ENCODE data around the gene TSNAX. TPM values are rescaled to one million over a fixed set of nuclear protein-coding genes. Genes with fewer than 3 reads are reported as not detected.

Gene TSNAX
- polyA plus RNA-seq, 2 donors, result 5.8 to 15.9 TPM

DNA sequence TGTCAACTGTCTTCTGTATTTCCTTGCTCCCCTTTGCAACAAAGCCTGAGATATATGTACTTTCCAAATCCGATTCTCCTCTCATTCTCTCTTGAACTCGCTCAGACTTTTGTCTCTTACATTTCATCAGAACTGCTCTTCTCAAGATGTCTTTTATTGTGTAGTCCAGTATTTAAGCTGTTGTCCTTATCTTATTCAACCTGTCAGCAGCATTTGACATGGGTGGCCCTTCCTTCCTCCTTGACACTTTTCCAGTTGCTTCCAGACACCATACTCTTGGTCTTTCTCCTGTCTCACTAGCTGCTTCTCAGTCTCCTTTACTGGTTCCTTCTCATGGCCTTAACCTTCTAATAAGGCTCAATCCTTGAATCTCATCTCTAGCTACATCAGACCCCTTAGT lies 47.0 kb downstream of the TSNAX start:
- no peaks in the 10 kb centered on the region for H3K36me3 ChIP-seq (ENCODE audit: control insufficient read depth in 2 of 2, insufficient read depth in 2 of 2, low read length in 1 of 2)
- no peak overlapping the region for H3K4me3 ChIP-seq (ENCODE audit: low read depth in 1 of 2, low read length in 2 of 2)
- no peaks in the 10 kb centered on the region for H3K9me3 ChIP-seq (ENCODE audit: control insufficient read depth in 2 of 2, insufficient read depth in 1 of 2, low read depth in 1 of 2, low read length in 1 of 2)
- H3K27ac ChIP-seq (ENCODE audit: low read depth in 2 of 2, low read length in 1 of 2), result no peak overlapping the region
- no peaks in the 10 kb centered on the region for H3K27me3 ChIP-seq (ENCODE audit: control insufficient read depth in 1 of 2, insufficient read depth in 2 of 2, low read length in 2 of 2)
- H3K4me1 ChIP-seq (ENCODE audit: control insufficient read depth in 2 of 2, insufficient read depth in 2 of 2, low read length in 1 of 2), result no peaks in the 10 kb centered on the region
- WGBS, 2 donors, result 88 to 89% methylated on average over 2 of the region's 2 CpGs

GRCh38 chr1:231576804-231577718 lies 48.6 kb downstream of the TSNAX start:
- no peak overlapping the region for H3K4me3 ChIP-seq (ENCODE audit: low read depth in 1 of 2, low read length in 2 of 2)
- no peaks in the 10 kb centered on the region for H3K4me1 ChIP-seq (ENCODE audit: control insufficient read depth in 2 of 2, insufficient read depth in 2 of 2, low read length in 1 of 2)
- no peaks in the 10 kb centered on the region for H3K27me3 ChIP-seq (ENCODE audit: control insufficient read depth in 1 of 2, insufficient read depth in 2 of 2, low read length in 2 of 2)
- 83 to 89% methylated on average over 11 of the region's 11 CpGs for WGBS, 2 donors
- H3K36me3 ChIP-seq (ENCODE audit: control insufficient read depth in 2 of 2, insufficient read depth in 2 of 2, low read length in 1 of 2), result no peaks in the 10 kb centered on the region
- no peaks in the 10 kb centered on the region for H3K9me3 ChIP-seq (ENCODE audit: control insufficient read depth in 2 of 2, insufficient read depth in 1 of 2, low read depth in 1 of 2, low read length in 1 of 2)
- H3K27ac ChIP-seq (ENCODE audit: low read depth in 2 of 2, low read length in 1 of 2), result no peak overlapping the region

DNA sequence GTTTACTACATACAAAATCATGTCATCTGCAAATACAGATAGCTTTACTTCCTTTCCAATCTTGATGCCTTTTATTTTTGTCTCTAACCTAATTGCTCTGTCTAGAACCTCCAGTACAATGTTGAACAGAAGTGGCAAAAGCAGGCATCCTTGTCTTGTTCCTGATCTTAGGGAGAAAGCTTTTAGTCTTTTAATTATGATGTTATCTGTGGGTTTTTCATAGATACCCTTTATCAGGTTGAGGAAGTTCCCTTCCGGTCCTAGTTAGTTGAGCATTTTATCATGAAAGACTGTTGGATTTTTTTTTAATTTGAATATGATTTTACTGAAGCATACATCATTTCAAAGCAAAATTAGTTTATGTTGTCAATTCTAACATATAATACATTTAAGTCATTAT lies 52.4 kb downstream of the TSNAX start:
- no peaks in the 10 kb centered on the region for H3K9me3 ChIP-seq (ENCODE audit: control insufficient read depth in 2 of 2, insufficient read depth in 1 of 2, low read depth in 1 of 2, low read length in 1 of 2)
- 84 to 87% methylated on average over 1 of the region's 1 CpG for WGBS, 2 donors
- H3K4me1 ChIP-seq (ENCODE audit: control insufficient read depth in 2 of 2, insufficient read depth in 2 of 2, low read length in 1 of 2), result no peaks in the 10 kb centered on the region
- no peaks in the 10 kb centered on the region for H3K36me3 ChIP-seq (ENCODE audit: control insufficient read depth in 2 of 2, insufficient read depth in 2 of 2, low read length in 1 of 2)
- no peak overlapping the region for H3K4me3 ChIP-seq (ENCODE audit: low read depth in 1 of 2, low read length in 2 of 2)
- no peaks in the 10 kb centered on the region for H3K27me3 ChIP-seq (ENCODE audit: control insufficient read depth in 1 of 2, insufficient read depth in 2 of 2, low read length in 2 of 2)
- H3K27ac ChIP-seq (ENCODE audit: low read depth in 2 of 2, low read length in 1 of 2), result no peak overlapping the region

GRCh38 chr1:231581859-231582258 lies 53.4 kb downstream of the TSNAX start:
- 67 to 72% methylated on average over 2 of the region's 2 CpGs for WGBS, 2 donors
- no peaks in the 10 kb centered on the region for H3K27me3 ChIP-seq (ENCODE audit: control insufficient read depth in 1 of 2, insufficient read depth in 2 of 2, low read length in 2 of 2)
- H3K36me3 ChIP-seq (ENCODE audit: control insufficient read depth in 2 of 2, insufficient read depth in 2 of 2, low read length in 1 of 2), result no peaks in the 10 kb centered on the region
- H3K4me1 ChIP-seq (ENCODE audit: control insufficient read depth in 2 of 2, insufficient read depth in 2 of 2, low read length in 1 of 2), result no peaks in the 10 kb centered on the region
- H3K27ac ChIP-seq (ENCODE audit: low read depth in 2 of 2, low read length in 1 of 2), result no peak overlapping the region
- H3K4me3 ChIP-seq (ENCODE audit: low read depth in 1 of 2, low read length in 2 of 2), result no peak overlapping the region
- H3K9me3 ChIP-seq (ENCODE audit: control insufficient read depth in 2 of 2, insufficient read depth in 1 of 2, low read depth in 1 of 2, low read length in 1 of 2), result no peaks in the 10 kb centered on the region

DNA sequence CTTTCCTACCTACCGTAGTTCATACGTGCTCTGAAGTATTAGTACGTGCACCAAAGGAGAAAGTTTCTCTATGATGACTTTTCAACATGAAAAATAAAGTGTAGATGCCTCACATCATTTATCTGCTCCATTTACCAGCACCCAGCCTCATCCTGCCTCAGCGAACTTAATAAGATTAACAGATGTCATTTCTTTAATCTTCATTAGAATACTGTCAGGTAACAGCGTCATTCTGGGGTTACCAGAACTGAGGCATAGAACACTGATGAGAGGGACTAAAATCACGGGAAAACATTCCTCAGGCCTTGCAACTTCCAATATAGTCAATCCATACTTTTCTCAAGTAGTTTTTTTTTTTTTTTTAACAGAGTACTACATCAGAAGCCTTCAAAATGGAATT lies 54.9 kb downstream of the TSNAX start:
- 89% methylated on average over 6 of the region's 6 CpGs for WGBS, 2 donors

DNA sequence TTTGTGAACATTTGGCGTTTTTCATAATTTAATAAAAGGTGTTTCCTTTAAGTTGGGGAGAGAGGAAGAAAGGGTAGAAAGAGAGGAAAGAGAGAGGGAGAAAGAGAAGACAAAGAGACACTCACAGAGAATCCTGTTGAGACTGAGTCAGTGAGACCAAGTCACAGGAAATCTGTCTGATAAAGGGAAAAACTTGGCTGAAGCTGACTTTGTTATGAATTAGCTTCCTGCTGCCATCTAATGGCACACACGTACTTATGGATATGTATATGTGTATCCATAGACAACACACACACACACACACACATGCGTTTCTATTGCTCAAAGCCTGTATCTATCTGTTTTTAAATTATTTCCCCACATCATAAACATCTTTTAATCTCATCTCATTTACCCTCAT lies 55.6 kb downstream of the TSNAX start:
- no peaks in the 10 kb centered on the region for H3K4me1 ChIP-seq (ENCODE audit: control insufficient read depth in 2 of 2, insufficient read depth in 2 of 2, low read length in 1 of 2)
- no peak overlapping the region for H3K4me3 ChIP-seq (ENCODE audit: low read depth in 1 of 2, low read length in 2 of 2)

More for the DNA sequence above, 54.9 kb downstream of the TSNAX start:
- Histone ChIP-seq H3K4me3 (ENCODE audit: low read depth in 1 of 2, low read length in 2 of 2) (no peak overlapping the region), H3K27ac (ENCODE audit: low read depth in 2 of 2, low read length in 1 of 2) (no peak overlapping the region), H3K9me3 (ENCODE audit: control insufficient read depth in 2 of 2, insufficient read depth in 1 of 2, low read depth in 1 of 2, low read length in 1 of 2) (no peaks in the 10 kb centered on the region), H3K4me1 (ENCODE audit: control insufficient read depth in 2 of 2, insufficient read depth in 2 of 2, low read length in 1 of 2) (no peaks in the 10 kb centered on the region), H3K36me3 (ENCODE audit: control insufficient read depth in 2 of 2, insufficient read depth in 2 of 2, low read length in 1 of 2) (no peaks in the 10 kb centered on the region), H3K27me3 (ENCODE audit: control insufficient read depth in 1 of 2, insufficient read depth in 2 of 2, low read length in 2 of 2) (no peaks in the 10 kb centered on the region)

GRCh38 chr1:231584921-231585320 lies 56.5 kb downstream of the TSNAX start:
- H3K4me3 ChIP-seq (ENCODE audit: low read depth in 1 of 2, low read length in 2 of 2), result no peak overlapping the region
- H3K4me1 ChIP-seq (ENCODE audit: control insufficient read depth in 2 of 2, insufficient read depth in 2 of 2, low read length in 1 of 2), result no peaks in the 10 kb centered on the region
- no peaks in the 10 kb centered on the region for H3K36me3 ChIP-seq (ENCODE audit: control insufficient read depth in 2 of 2, insufficient read depth in 2 of 2, low read length in 1 of 2)
- WGBS, 2 donors, result 79 to 86% methylated on average over 5 of the region's 5 CpGs
- no peak overlapping the region for H3K27ac ChIP-seq (ENCODE audit: low read depth in 2 of 2, low read length in 1 of 2)
- no peaks in the 10 kb centered on the region for H3K9me3 ChIP-seq (ENCODE audit: control insufficient read depth in 2 of 2, insufficient read depth in 1 of 2, low read depth in 1 of 2, low read length in 1 of 2)
- no peaks in the 10 kb centered on the region for H3K27me3 ChIP-seq (ENCODE audit: control insufficient read depth in 1 of 2, insufficient read depth in 2 of 2, low read length in 2 of 2)

More for the DNA sequence above, 55.6 kb downstream of the TSNAX start:
- Histone ChIP-seq H3K36me3 (ENCODE audit: control insufficient read depth in 2 of 2, insufficient read depth in 2 of 2, low read length in 1 of 2) (no peaks in the 10 kb centered on the region), H3K27ac (ENCODE audit: low read depth in 2 of 2, low read length in 1 of 2) (no peak overlapping the region), H3K27me3 (ENCODE audit: control insufficient read depth in 1 of 2, insufficient read depth in 2 of 2, low read length in 2 of 2) (no peaks in the 10 kb centered on the region), H3K9me3 (ENCODE audit: control insufficient read depth in 2 of 2, insufficient read depth in 1 of 2, low read depth in 1 of 2, low read length in 1 of 2) (no peaks in the 10 kb centered on the region)
- 46 to 50% methylated on average over 3 of the region's 3 CpGs for WGBS, 2 donors

DNA sequence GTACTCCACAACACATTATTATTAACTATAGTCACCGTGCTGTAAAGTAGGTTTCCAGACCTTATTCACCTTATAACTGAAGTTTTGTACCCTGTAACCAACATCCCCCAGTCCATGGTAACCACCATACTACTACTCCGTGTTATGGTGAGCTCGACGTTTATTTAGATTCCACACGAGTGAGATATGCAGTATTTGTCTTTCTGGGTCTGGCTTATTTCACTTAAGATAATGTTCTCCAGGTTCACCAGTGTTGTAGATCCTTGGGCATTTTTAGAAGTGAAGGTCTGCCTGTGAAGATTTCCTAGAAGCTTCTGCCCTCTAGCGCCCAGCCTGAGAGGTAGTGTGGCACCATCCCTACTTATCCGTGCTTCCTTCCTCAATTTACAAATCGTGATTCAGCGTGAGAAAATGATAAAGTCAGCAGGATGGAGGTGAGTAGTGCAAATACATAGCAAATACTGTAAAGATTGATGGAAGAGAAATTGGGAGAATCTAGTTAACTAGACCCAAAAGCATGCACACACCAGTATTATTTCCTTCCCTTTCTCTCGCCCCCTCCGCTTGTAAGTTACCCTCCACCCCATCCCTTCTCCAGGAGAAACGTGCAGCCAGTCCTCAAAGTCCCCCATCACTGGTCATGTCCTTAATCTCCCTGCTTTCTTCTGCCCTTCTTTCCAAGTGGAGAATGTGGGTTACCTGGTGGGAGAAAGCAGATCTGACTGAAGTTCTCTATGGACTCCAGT lies 62.2 kb downstream of the TSNAX start:
- no peaks in the 10 kb centered on the region for H3K27me3 ChIP-seq (ENCODE audit: control insufficient read depth in 1 of 2, insufficient read depth in 2 of 2, low read length in 2 of 2)
- no peaks in the 10 kb centered on the region for H3K4me1 ChIP-seq (ENCODE audit: control insufficient read depth in 2 of 2, insufficient read depth in 2 of 2, low read length in 1 of 2)
- 24 to 25% methylated on average over 12 of the region's 12 CpGs for WGBS, 2 donors
- no peaks in the 10 kb centered on the region for H3K9me3 ChIP-seq (ENCODE audit: control insufficient read depth in 2 of 2, insufficient read depth in 1 of 2, low read depth in 1 of 2, low read length in 1 of 2)
- H3K36me3 ChIP-seq (ENCODE audit: control insufficient read depth in 2 of 2, insufficient read depth in 2 of 2, low read length in 1 of 2), result no peaks in the 10 kb centered on the region
- no peak overlapping the region for H3K27ac ChIP-seq (ENCODE audit: low read depth in 2 of 2, low read length in 1 of 2)
- no peak overlapping the region for H3K4me3 ChIP-seq (ENCODE audit: low read depth in 1 of 2, low read length in 2 of 2)

DNA sequence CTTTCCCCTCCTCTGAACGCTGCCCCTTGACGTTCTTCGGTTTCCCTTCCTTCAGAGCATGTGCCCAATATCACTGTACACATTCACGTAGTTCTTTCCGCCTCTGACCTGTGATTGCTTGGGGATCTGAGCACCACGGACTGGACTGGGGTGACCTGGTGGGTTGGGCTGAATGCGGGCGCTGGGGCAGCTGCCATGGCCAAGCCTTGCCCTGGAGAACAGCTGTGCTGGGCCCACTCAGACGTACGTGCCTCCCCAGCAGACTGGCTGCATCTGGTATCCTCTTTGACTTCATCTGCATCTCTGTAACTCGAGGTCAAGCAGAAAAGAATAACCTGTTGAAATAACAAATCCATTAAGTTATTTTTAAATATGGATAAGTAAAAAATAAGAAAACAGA lies 63.0 kb downstream of the TSNAX start:
- H3K9me3 ChIP-seq (ENCODE audit: control insufficient read depth in 2 of 2, insufficient read depth in 1 of 2, low read depth in 1 of 2, low read length in 1 of 2), result no peaks in the 10 kb centered on the region
- no peaks in the 10 kb centered on the region for H3K4me1 ChIP-seq (ENCODE audit: control insufficient read depth in 2 of 2, insufficient read depth in 2 of 2, low read length in 1 of 2)
- no peak overlapping the region for H3K4me3 ChIP-seq (ENCODE audit: low read depth in 1 of 2, low read length in 2 of 2)
- H3K27me3 ChIP-seq (ENCODE audit: control insufficient read depth in 1 of 2, insufficient read depth in 2 of 2, low read length in 2 of 2), result no peaks in the 10 kb centered on the region
- no peak overlapping the region for H3K27ac ChIP-seq (ENCODE audit: low read depth in 2 of 2, low read length in 1 of 2)
- WGBS, 2 donors, result 81 to 84% methylated on average over 11 of the region's 11 CpGs
- no peaks in the 10 kb centered on the region for H3K36me3 ChIP-seq (ENCODE audit: control insufficient read depth in 2 of 2, insufficient read depth in 2 of 2, low read length in 1 of 2)
